CD4-positive, CD25-positive, alpha-beta regulatory T cell (primary cell): ENCODE results near the gene HRH2. TPM values are rescaled to one million over a fixed set of nuclear protein-coding genes. Genes with fewer than 3 reads are reported as not detected.

Source experiments
- ATAC-seq, 2 donors: fragments of 150-1000 bp; cut with Tn5 transposase; one replicate each; pipeline ENCODE4 v1.10.0; 2021; ENCODE audit warnings: low read depth in 2 of 2, moderate number of reproducible peaks in 2 of 2, moderate library complexity in 1 of 2
- DNase-seq, 3 donors: peaks; one replicate each; pipeline versions ENCODE4 v3.0.0 to v3.0.0-alpha.2; 2012 to 2022; ENCODE audit warnings: mixed read lengths in 1 of 3
- H3K27ac ChIP-seq: one replicate; pipeline ENCODE4 v1.7.0; 2013; ENCODE audit warnings: mild to moderate bottlenecking, low read length; ENCODE audit not compliant: insufficient read depth, poor library complexity, severe bottlenecking
- H3K27me3 ChIP-seq: one replicate; pipeline ENCODE4 v1.7.0; 2013; ENCODE audit warnings: low read length; ENCODE audit not compliant: control insufficient read depth, insufficient read depth
- H3K36me3 ChIP-seq: one replicate; pipeline ENCODE4 v1.7.0; 2013; ENCODE audit warnings: mild to moderate bottlenecking, low read length, moderate library complexity; ENCODE audit not compliant: control insufficient read depth, insufficient read depth
- H3K4me1 ChIP-seq: 2 replicates; pipeline ENCODE4 v1.7.0; 2013; ENCODE audit warnings: mild to moderate bottlenecking, low read length; ENCODE audit not compliant: insufficient read depth, control insufficient read depth, poor library complexity, severe bottlenecking
- H3K4me3 ChIP-seq: one replicate; pipeline ENCODE4 v1.7.0; 2013; ENCODE audit warnings: low read depth, mild to moderate bottlenecking, low read length, moderate library complexity
- H3K9me3 ChIP-seq, 2 experiments: 1 replicate in 1 of 2; 2 replicates in 1 of 2; pipeline ENCODE4 v1.7.0; 2013; ENCODE audit warnings: low read length in 2 of 2, mild to moderate bottlenecking in 1 of 2, moderate library complexity in 1 of 2; ENCODE audit not compliant: control insufficient read depth in 2 of 2
- H3K27ac Mint-ChIP-seq, 3 donors: one replicate each; pipeline ENCODE4 v1.8.0; 2020 to 2022; ENCODE audit warnings: mild to moderate bottlenecking in 3 of 3, mixed read lengths in 3 of 3, moderate library complexity in 2 of 3
- H3K27me3 Mint-ChIP-seq: one replicate; pipeline ENCODE4 v1.8.0; 2022; ENCODE audit warnings: mild to moderate bottlenecking, mixed read lengths
- H3K36me3 Mint-ChIP-seq: one replicate; pipeline ENCODE4 v1.8.0; 2020; ENCODE audit warnings: mixed read lengths
- H3K4me1 Mint-ChIP-seq, 4 donors: one replicate each; pipeline ENCODE4 v1.8.0; 2020 to 2022; ENCODE audit warnings: mixed read lengths in 4 of 4, mild to moderate bottlenecking in 1 of 4
- H3K4me3 Mint-ChIP-seq, 4 donors: one replicate each; pipeline ENCODE4 v1.8.0; 2020 to 2022; ENCODE audit warnings: mild to moderate bottlenecking in 4 of 4, mixed read lengths in 4 of 4, moderate library complexity in 3 of 4
- H3K9me3 Mint-ChIP-seq, 7 donors: one replicate each; pipeline ENCODE4 v1.8.0; 2020 to 2022; ENCODE audit warnings: mixed read lengths in 7 of 7, mild to moderate bottlenecking in 3 of 7, moderate library complexity in 2 of 7
- polyA plus RNA-seq, 4 donors: library from polyadenylated mRNA; unstranded; fragments of 300-500 nt; fragmentation: Illumina TruSeq; gene quantifications; one replicate each; pipeline ENCODE4 v1.2.3, GENCODE V29; 2021
- total RNA-seq: library from RNA; stranded (reverse); gene quantifications from one replicate; pipeline ENCODE4 v1.2.3, GENCODE V29; 2022

HRH2 gene
- total and polyA plus RNA-seq, 5 donors from 2014 or later = 1.6 to 7.0 (median 2.1) TPM

- Histone ChIP-seq H3K27ac (no peak overlapping the region), H3K27me3 (peaks cover 7% of the 10 kb centered on the region), H3K4me1 (no peaks in the 10 kb centered on the region), H3K4me3 (no peak overlapping the region), H3K9me3 (no peaks in the 10 kb centered on the region), H3K36me3 (no peaks in the 10 kb centered on the region)
- peaks cover 18% of the 10 kb centered on the region for H3K27me3 Mint-ChIP-seq
- no peak overlapping the region for H3K4me3 Mint-ChIP-seq
- no peaks in the 10 kb centered on the region for H3K4me1 Mint-ChIP-seq
- no peak for ATAC-seq
- H3K36me3 Mint-ChIP-seq = no peaks in the 10 kb centered on the region
- H3K9me3 Mint-ChIP-seq = no peaks in the 10 kb centered on the region
- H3K27ac Mint-ChIP-seq = no peak overlapping the region
- no peak for DNase-seq
Measured at GRCh38 chr5:175740014-175740413, 82.1 kb downstream of the HRH2 start.

DNA sequence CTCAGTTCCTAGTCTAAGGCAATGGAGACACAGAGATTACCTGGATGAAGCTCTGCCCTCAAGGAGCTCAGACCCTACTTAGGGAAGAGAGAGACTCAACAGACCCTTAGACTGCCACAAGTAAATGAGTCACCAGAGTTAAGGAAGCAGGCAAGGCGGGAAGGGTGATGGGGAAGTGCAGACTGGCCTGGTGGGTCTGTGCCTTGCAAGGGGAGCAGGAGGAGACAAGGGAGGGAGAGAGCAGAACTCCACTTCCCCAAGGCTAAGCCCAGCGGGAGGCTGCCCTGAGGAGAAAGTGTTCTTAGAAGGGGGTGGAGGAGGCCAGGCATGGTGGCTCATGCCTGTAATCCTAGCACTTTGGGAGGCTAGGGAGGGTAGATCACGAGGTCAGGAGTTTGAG, 83.7 kb downstream of the HRH2 start:
- no peaks in the 10 kb centered on the region for H3K4me1 Mint-ChIP-seq
- H3K36me3 Mint-ChIP-seq = no peaks in the 10 kb centered on the region
- H3K4me3 Mint-ChIP-seq = no peak overlapping the region
- DNase-seq = no peak
- Histone ChIP-seq H3K27ac (no peak overlapping the region), H3K4me1 (no peaks in the 10 kb centered on the region), H3K9me3 (no peaks in the 10 kb centered on the region), H3K4me3 (no peak overlapping the region), H3K36me3 (no peaks in the 10 kb centered on the region), H3K27me3 (peaks cover 7% of the 10 kb centered on the region)
- peaks cover 18% of the 10 kb centered on the region for H3K27me3 Mint-ChIP-seq
- peaks cover 0 to 3% (median 0%) of the 10 kb centered on the region in 7 donors for H3K9me3 Mint-ChIP-seq
- no peak for ATAC-seq
- no peak overlapping the region for H3K27ac Mint-ChIP-seq

DNA sequence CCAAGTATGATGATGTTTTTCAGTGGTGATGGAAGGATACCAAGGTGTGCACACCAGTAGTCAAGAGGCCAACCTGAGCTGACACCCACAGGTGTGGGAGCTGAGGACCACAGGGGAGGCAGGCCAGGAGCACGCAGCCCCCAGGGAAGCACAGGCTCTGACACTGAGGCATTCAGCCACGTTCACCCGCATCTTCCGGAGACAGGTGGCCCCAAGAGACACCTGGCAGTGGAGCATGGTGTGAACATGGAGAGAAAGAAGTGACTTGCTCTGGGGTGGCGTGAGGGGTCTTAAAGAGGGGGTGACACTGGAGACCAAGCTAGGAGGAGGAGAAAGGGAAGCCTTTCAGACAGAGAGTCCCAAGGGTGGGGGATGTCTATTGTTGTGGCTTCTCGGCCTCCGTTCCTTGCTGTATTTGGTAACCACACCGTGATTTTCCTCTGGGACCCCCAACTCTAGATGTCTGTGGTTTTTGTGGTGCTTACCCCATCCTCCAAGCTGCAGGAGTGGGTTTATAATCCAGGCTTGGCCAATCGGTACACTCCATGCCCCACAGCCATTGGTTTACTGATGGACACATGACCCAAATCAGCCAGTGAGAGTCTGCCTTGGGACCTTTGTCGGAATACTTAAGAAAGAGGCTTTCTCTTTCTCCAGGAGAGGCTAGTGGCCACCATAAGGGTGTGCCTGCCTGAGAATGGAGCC, 84.6 kb downstream of the HRH2 start:
- Histone ChIP-seq H3K36me3 (no peaks in the 10 kb centered on the region), H3K27ac (no peak overlapping the region), H3K4me1 (no peaks in the 10 kb centered on the region), H3K4me3 (no peak overlapping the region), H3K9me3 (no peaks in the 10 kb centered on the region), H3K27me3 (peaks cover 10% of the 10 kb centered on the region)
- no peaks in the 10 kb centered on the region for H3K4me1 Mint-ChIP-seq
- no peak for DNase-seq
- peaks cover 23% of the 10 kb centered on the region for H3K27me3 Mint-ChIP-seq
- H3K36me3 Mint-ChIP-seq = no peaks in the 10 kb centered on the region
- ATAC-seq = no peak
- peaks cover 0 to 3% (median 0%) of the 10 kb centered on the region in 7 donors for H3K9me3 Mint-ChIP-seq
- H3K4me3 Mint-ChIP-seq = no peak overlapping the region
- H3K27ac Mint-ChIP-seq = no peak overlapping the region

DNA sequence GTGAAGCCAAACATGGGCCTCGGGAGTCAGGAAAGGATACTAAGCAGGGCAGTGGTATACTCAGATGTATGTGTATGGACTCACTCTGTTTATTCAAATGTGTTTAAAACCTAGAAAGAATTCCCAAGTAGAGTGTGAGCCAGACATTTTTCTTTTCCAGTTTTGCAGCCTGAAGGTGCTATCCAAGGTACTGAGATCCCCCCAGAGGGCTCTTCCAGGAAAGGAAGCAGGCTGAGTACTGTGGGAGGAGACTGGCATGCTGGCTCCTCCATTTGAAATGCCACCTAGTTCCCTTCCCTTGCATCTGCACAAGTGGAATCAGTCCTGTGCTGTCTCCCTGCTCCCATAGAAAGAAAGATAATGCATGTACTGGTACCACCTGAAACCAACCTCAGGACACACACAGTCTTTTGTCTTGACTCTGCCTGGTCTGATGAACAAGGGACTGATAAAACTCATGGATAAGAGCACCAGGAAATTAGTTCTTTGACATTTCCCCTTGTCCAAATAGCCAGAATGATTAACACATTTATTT, 85.9 kb downstream of the HRH2 start:
- H3K9me3 ChIP-seq = no peaks in the 10 kb centered on the region
- no peak overlapping the region for H3K4me3 Mint-ChIP-seq
- H3K4me1 ChIP-seq = no peaks in the 10 kb centered on the region
- no peak overlapping the region for H3K27ac Mint-ChIP-seq
- H3K27ac ChIP-seq = no peak overlapping the region
- no peaks in the 10 kb centered on the region for H3K36me3 ChIP-seq
- H3K27me3 ChIP-seq = peaks cover 10% of the 10 kb centered on the region
- no peak for DNase-seq
- H3K36me3 Mint-ChIP-seq = no peaks in the 10 kb centered on the region
- H3K4me3 ChIP-seq = no peak overlapping the region
- peaks cover 0 to 3% (median 0%) of the 10 kb centered on the region in 7 donors for H3K9me3 Mint-ChIP-seq
- H3K4me1 Mint-ChIP-seq = no peaks in the 10 kb centered on the region
- H3K27me3 Mint-ChIP-seq = peaks cover 22% of the 10 kb centered on the region
- no peak for ATAC-seq

GRCh38 chr5:175745210-175745609, 87.3 kb downstream of the HRH2 start:
- Histone ChIP-seq H3K27ac (no peak overlapping the region), H3K4me1 (no peaks in the 10 kb centered on the region), H3K36me3 (no peaks in the 10 kb centered on the region), H3K9me3 (no peaks in the 10 kb centered on the region), H3K27me3 (peaks cover 9% of the 10 kb centered on the region), H3K4me3 (no peak overlapping the region)
- Mint-ChIP-seq H3K36me3 (no peaks in the 10 kb centered on the region), H3K9me3 (peaks cover 0 to 3% (median 0%) of the 10 kb centered on the region in 7 donors), H3K4me3 (no peak overlapping the region), H3K27me3 (peaks cover 30% of the 10 kb centered on the region), H3K4me1 (no peaks in the 10 kb centered on the region), H3K27ac (no peak overlapping the region)
- DNase-seq (no peak), ATAC-seq (no peak)

DNA sequence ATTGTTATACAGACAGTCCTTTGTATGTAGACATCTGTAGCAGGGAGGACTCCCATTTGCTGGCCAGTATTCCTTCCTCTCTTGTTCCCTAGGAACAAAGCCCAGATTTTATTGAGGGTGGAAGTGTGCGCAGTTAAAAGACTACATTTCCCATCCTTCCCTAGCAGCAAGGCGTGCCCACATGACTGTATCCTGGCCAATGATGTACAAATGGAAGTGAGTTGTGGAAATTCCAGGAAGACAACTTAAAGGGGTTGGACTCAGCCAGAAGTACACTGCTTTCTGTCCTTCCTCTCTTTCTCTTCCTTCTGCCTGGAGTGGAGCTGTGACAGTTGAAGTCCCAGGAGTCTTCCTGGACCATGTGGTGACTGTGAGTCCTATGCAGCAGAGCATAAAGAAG, 89.0 kb downstream of the HRH2 start:
- peak in 1 of 3 donors; percentile 15 for DNase-seq
- ATAC-seq = no peak
- Mint-ChIP-seq H3K27ac (no peak overlapping the region), H3K9me3 (peaks cover 0 to 3% (median 0%) of the 10 kb centered on the region in 7 donors), H3K27me3 (peaks cover 34% of the 10 kb centered on the region), H3K4me3 (no peak overlapping the region), H3K36me3 (no peaks in the 10 kb centered on the region), H3K4me1 (no peaks in the 10 kb centered on the region)
- no peaks in the 10 kb centered on the region for H3K4me1 ChIP-seq
- peaks cover 11% of the 10 kb centered on the region for H3K27me3 ChIP-seq
- H3K27ac ChIP-seq = no peak overlapping the region
- H3K4me3 ChIP-seq = no peak overlapping the region
- no peaks in the 10 kb centered on the region for H3K9me3 ChIP-seq
- H3K36me3 ChIP-seq = no peaks in the 10 kb centered on the region

DNA sequence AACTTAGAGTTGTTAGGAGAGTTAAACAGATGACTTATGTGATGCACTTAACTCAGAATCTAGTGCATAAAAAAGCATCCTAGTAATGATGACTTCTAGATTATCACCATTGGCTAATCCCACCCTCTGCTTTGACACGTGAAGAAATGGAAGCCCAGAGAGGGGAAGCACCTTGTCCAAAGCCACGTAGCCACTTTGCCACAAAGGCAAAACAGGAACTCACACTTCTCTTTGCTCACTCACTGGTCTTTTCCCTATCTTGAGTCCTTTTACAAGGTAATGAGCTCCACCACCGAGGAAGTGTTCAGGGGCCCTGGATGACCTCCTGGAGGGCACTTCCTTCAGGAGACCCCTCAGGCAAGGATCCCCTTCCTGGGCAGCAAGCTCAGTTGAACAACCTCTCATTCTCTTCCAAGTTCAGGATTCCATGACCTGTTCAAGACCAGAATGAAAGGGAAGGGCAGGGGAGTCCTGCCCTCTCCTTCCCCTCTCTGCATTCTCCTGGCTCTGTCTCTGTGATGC, 89.7 kb downstream of the HRH2 start:
- peaks cover 42% of the 10 kb centered on the region for H3K27me3 Mint-ChIP-seq
- no peaks in the 10 kb centered on the region for H3K36me3 Mint-ChIP-seq

GRCh38 chr5:175748650-175749049, 90.8 kb downstream of the HRH2 start:
- H3K9me3 Mint-ChIP-seq = peaks cover 0 to 3% (median 0%) of the 10 kb centered on the region in 7 donors
- no peak for DNase-seq
- Histone ChIP-seq H3K4me1 (no peaks in the 10 kb centered on the region), H3K27me3 (peaks cover 11% of the 10 kb centered on the region), H3K9me3 (no peaks in the 10 kb centered on the region), H3K36me3 (no peaks in the 10 kb centered on the region), H3K4me3 (no peak overlapping the region), H3K27ac (no peak overlapping the region)
- H3K4me1 Mint-ChIP-seq = no peaks in the 10 kb centered on the region
- no peak overlapping the region for H3K27ac Mint-ChIP-seq
- no peak for ATAC-seq
- H3K4me3 Mint-ChIP-seq = no peak overlapping the region
- peaks cover 36% of the 10 kb centered on the region for H3K27me3 Mint-ChIP-seq
- no peaks in the 10 kb centered on the region for H3K36me3 Mint-ChIP-seq

More for the DNA sequence above, 89.7 kb downstream of the HRH2 start:
- DNase-seq (no peak), ATAC-seq (no peak)
- Mint-ChIP-seq H3K9me3 (peaks cover 0 to 3% (median 0%) of the 10 kb centered on the region in 7 donors), H3K27ac (no peak overlapping the region), H3K4me3 (no peak overlapping the region), H3K4me1 (no peaks in the 10 kb centered on the region)
- Histone ChIP-seq H3K27me3 (peaks cover 13% of the 10 kb centered on the region), H3K9me3 (no peaks in the 10 kb centered on the region), H3K4me3 (no peak overlapping the region), H3K27ac (no peak overlapping the region), H3K4me1 (no peaks in the 10 kb centered on the region), H3K36me3 (no peaks in the 10 kb centered on the region)
